Left hindlimb (tissue), 1 donor: ENCODE results near the gene PRDM16.
"Not testable (repeated sequence)": the region's sequence is repeated elsewhere in the genome, so short reads cannot be mapped to it uniquely, and the experiment has no call there.

Experiments
- DNase-seq: peaks from one replicate; pipeline ENCODE4 v3.0.0-alpha.2; 2018

Gene PRDM16

DNA sequence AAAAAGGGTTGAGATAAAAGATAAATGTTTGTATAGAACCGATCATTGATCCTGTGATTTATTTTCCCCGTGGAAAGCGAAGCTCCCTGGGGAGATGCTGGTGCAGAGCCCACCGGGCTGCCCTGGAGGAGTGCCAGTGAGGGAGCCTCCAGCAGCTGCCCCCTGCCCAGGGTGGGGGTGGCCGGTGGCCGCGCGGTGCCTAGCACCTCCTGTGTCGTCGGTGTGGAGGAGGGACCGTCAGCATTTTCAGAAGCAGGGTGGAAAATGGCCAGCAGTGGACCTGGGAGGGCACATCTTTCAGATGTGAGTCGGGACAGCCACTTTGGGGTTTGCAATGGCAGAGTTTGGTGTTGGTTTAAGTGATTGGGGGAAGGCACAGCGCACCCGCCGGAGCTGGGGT is 164.0 kb downstream of the PRDM16 start:
- no peak for DNase-seq

DNA sequence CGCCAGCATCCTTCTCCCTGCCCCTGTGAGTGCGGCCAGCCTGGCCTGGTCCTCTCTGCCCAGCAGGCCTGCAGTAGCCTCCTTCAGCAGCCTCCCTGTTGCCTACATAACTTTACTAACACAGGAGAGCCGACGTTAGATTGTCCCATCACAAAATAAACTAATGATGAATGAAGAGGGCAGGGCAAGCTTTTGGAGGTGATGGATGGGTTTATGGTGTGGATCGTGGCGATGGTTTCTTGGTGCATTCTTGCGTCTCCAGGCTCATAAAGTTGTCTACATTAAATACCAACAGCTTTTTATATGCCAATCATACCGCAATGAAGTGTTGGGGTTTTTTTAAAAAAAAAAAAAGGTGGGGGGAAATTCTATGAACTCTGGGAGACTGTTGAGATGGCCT is 164.5 kb downstream of the PRDM16 start:
- DNase-seq: no peak

DNA sequence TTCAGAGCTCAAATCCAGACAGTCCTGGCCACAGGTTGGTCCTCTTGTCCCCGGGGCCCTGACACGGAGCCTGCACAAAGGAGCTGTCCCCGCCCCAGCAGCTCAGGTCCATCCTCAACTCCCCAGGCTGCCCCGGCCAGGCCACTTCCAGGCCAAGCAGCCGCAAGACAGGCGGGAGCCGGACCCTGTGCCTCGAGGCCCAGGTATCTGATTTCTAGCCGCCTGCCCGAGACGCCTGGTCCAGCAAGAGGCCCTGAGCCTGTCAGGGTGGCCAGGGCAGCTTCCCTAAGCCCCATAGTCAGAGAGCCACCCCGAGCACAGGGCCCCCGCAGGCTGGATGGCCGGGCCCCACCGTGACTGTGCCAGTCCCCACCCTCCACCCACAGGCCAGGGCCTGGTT is 165.3 kb downstream of the PRDM16 start:
- DNase-seq: no peak

DNA sequence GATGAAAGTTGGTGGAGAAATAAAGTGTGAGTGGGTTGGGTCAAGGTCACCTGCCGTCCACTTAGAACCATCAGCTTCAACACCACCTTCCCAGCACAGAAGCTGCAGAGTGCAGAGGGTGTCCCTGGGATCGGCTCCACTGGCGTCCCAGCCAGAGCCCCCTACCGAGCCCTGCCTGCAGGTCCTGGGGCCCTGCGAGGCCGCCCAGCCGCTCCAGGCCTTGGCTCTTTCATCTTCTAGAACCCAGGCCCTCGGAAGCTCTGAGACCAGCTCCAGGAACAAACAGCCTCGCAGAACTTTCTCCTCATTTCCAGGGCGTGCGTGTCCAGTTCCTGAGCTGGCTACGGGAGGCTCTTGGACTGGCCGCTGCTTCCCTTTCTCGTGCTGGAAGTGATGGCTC is 166.0 kb downstream of the PRDM16 start:
- DNase-seq: no peak

DNA sequence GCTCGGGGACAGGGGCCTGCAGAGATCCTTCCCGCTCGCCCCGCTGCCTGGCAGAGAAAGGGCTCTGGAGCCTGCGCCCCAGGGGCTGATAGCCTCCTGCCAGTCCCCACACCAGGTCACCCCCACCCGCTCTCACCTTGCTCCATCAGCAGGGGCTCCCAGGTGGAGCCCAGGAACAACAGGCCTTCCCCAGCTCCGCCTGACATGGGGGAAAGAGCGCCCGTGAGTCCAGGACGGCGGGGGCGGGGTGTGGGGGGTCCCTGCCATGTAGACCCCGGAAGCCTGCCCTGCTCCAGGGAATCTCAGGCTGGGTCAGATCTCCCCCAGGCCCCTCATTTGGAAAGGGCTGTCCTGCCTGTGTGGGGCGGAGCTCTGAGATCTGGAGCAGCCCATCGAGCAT is 166.5 kb downstream of the PRDM16 start:
- no peak for DNase-seq

DNA sequence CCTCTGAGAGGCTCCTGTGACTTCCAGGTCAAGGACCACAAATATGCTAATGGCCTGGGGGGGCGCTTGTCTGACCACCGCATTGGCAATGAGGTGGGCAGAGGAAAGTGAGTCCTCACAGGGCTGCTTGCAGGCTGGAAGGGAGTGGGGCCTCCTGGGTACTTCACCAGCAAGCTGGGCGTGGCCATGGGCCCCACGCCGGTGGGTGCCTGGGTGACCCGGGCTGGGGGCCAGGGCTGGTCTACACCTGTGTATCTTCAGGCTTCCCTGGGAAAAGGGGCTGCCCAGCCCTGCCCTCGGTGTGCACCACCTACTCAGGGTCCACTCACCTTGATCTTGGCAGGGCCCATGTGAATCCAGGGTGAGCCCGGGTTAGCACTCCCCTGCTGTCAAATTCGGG is 167.4 kb downstream of the PRDM16 start:
- DNase-seq: no peak

DNA sequence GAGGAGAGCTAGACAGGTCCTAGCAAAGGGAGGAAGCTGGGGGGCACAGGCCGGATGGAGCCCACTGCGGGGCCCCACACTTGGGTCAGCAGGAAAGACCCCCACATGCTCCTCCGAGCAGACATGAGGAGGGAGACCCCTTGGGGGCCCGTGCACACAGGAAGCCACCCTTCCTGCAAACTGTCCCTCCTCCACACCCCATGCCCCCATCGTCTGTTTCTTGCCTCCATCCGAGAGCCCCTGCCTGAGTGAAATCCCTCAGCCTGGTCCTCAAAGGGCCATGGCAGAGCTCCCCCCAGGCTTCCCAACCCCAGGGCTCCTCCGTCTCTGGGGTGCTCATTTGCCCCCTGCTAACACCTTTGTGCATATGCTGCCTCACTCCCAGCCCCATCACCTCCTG is 168.0 kb downstream of the PRDM16 start:
- no peak for DNase-seq

DNA sequence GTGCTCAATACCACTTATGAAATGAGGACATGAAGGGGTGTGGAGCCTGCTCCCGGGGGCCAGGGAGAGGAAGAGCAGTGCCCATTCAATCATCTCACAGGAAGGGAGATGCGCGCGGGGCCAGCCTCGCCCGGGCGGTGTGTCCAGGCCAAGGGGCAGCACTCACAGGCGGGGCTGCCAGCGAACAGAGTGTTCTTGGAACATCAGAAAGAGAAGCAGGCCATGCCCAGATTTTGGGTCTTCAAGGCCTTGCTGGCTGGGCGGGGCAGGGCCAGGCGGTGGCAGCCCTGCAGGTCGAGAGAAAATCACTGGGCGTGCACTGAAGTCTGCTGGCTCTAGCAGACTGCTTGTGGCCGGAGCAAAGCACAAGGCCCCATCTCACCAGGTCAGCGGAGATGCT is 168.6 kb downstream of the PRDM16 start:
- no peak for DNase-seq

DNA sequence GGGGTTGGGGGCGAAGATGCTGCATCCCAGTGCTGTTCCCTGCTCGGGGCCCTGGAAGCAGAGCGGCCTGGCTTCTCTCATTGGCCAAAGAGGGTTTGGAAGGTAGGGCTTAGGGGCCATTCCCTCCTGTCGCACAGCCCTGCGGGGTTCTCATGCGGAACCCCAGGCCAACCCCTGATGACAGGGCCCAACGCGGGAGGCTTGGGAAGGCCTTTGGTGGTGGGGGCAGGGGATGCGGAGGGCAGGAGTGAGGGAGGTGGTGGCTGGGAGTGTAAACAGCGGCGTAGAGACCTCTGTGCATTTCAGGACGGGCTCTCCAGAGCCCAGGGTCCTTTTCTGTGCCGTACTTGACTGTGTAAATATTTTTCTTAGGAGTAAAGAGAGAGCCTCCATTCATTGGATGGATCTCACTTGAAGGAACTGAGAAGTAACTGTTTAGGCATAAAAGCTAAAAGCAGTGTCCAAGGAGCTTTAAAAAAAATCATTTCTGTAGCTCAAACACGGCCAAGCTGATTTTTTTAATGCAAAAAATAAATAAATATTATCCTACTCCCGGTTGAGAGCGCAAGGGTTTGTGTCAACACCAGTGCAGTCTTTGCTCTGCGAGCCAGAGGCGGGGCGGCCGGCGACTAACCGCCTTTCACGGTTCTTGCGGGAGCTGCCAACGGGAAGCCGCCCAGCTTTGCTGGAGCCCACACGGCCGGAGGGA is 169.1 kb downstream of the PRDM16 start:
- peak; percentile 64 for DNase-seq

DNA sequence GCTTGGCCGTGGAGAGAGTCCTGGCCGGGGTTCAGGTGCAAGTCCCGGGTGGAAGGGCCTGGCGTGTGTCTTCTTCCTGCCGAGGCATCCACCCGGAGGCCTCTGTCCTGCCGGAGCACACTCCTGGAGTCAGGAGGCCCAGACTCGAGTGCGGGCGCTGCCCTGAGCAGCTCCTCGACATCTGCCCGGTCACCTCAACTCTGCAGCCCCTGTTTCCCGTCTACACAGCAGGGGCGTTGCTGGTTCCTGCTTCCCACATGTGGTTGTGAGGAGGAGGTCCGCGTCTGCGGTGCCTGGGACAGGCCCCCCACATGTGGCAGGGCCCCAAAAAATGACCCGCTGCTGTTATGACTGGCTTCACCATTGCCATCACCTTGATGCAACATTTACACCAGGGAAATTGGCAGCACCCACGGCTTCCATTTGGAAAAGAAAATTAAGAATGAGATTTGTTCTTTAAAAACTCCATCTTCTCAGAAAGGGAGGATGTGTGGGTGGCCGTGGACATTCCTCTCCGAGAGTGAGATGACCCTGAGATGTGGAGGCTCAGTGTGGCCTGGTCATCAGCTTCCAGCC is 169.8 kb downstream of the PRDM16 start:
- DNase-seq: no peak

DNA sequence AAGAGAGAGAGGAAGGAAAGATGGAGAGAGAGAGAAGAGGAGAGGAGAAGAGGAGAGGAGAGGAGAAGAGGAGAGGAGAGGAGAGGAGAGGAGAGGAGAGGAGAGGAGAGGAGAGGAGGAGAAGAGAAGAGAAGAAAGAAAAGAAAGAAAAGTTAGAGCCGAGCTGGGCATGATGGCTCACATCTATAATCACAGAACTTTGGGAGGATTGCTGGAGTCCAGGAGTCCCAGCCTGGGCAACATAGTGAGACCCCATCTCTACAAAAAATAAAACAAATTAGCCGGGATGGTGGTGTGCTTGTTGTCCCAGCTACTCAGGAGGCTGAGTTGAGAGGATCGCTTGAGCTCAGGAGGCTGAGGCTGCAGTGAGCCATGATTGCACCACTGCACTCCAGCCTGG is 171.0 kb downstream of the PRDM16 start:
- not testable (repeated sequence) for DNase-seq

DNA sequence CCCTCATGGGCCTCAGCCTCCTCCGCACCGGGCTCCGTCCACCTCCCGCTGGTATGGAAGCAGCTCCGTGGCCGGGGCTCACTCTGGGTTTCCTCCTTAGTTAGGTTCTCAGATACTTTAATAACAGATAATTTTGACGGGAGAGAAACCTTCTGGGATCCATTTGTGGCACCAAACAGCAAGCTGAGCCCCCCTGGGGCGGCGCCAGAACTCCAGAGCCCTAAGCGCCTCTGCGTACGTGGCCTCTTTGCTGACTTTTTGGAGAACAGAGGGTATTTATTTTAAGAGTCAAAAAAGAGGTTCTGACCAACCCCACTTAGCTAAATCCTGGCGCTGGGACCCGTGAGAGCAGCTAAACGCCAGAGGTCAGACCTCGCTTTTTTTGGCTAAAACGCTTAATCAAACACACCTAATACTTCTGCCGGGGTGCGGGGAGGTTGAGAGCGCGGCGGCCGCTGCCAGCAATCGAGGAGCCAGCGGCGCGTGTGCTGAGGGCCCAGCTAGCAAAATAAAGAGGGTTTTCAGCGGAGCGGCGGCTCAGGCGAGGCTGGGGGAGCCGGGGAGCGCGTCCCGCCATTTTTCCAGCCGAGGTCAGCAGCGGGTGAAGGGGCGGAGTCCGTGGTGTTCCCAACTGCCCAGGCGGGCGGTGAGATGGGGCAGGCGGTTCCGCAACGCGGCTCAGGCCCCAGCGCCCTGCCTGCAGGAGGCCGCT is 171.7 kb downstream of the PRDM16 start:
- peak; percentile 66 for DNase-seq

DNA sequence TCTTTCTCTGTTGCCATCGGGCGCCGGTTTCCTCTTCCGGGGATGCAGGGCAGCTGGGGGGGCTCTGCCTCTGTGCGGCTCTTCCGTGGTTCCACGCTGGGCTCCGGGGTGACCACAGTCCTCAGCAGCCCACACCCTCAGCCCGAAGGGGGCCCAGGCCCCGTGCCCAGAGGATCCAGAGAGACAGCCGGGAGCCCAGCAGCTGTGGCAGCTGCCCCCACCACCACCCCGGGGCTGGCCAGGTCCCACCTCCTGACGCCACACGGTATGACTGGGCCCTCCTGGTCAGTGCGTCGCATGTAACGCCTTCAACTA is 172.2 kb downstream of the PRDM16 start:
- no peak for DNase-seq

DNA sequence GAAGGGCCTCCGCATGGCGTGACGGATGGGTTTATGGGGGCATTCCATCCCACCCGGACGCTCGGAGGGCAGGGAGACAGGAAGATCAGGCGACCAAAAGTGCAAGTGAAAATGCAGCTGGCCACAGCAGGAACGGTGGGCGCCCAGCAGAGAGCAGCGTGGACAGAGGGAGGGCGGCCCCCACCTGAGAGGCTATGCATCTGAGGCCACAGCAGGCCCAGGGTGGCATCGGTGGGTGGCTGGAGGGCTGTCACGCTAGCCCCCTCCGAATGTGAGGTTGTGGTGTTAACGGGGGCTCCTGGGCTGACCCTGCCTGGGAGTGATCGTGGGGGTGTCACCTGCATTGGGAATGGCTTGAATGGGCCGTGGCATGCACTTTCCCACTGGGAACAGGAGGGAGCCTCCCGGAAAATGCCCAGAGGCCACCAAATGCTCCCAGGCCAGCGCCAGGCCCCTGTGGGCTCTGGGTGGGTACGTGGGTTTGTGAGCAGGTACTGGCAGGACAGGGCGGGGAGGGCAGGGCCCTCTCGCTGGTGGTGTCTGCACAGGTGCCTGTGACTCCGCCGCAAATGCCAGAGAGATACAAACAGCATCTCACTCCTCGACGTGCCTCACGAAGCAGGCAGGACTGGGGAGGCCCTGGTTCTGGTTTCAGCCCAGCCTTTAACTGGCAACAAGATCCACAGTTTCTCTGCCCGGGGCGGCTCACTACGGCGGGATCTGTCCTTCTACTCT is 172.8 kb downstream of the PRDM16 start:
- no peak for DNase-seq

DNA sequence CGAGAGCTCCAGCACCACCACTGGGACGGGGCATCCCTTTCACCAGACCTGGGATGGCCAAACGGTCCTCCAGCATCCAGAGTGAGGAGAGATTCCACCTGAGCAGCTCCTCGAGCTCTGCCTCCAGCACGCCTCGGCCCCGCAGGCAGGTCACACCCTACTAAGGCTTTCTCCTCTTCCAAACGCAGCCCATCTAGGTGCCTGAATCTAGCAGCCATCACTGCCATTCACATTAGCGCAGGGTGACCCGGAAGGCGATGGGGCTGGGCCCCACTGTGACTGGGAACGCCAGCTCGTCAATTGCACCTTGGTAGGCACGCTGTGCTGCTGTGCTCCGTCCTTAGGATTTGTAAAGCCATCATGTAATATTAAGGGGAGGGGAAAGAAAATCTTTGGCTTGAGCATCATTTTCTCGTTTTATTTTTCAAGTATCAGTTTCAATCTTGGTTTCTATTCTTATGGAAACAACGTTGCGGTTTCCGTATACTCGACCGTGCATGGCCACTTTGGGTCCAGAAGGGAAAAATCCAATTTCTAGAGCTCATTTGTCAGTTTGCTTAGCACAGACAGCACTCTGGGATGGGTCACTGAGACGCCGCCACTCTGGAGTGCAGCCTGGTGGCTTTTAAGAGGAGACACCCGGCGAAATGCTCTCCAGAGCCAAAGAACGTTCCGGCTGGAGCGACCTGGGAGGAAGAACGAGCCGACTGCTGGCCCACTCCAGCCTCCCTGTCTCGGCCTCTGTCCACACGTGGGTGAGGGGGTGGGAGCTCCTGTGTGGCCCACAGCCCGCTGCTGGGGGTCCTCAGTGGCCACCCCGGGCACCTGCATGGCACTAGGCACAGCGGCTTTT is 173.6 kb downstream of the PRDM16 start:
- DNase-seq: no peak

DNA sequence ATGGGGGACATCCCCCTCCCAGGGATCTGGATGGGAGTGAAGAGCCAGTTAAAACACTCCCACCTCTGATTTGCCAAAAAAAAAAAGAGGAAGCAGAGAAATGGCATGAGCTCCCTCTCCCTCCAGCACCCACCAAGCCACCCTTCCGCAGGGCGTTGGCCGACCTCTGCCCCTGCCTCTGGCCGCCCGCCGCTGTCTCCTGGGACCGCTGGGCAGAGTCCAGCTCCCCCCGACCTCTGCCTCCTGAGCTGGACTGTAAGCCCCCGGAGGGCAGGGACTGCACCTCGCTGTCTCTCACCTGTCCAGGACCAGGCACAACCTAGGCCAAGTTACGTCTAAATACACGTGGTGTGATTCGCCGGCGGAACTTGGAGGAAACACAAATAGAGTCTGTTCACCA is 174.3 kb downstream of the PRDM16 start:
- DNase-seq: no peak

DNA sequence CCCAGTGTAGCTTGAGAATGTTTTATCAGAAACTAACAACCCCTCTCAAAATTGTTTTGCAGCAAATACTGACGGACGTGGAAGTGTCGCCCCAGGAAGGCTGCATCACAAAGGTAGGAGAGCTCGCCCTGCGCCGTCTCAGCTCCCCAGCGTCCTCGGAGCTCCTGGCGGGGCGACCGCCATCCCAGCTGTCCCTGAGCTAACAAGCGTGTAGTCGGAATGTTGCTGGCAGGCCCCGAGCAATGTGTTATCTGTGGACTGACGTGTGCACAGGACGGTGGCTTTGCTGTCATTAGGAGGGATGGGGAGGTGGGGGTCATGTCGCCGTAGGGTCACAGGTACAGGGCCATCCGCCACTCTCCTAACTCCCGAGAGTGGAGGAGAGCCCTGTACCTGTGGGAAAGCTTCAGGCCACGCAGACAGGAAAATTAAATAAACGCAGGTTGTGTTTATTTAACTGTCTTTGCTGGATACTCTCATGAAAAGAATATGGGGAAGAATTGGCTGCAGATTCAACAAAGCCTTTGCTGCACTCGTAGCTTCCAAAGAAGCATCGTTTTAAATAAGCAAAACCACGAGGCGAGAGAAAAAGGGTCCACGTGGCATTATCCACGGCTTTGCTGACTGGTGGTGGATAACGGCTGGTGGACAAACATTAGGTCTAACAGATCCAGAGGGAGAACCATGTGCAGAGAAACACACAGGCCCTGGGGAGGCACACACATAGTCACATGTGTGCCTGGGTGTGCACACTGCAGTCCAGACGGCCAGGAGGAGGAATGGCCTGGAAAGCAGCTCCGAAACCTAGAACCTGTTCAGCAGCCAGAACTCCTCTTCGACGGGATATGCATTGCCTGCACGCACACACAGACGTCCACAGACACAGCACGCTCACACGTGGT is 175.3 kb downstream of the PRDM16 start:
- no peak for DNase-seq

DNA sequence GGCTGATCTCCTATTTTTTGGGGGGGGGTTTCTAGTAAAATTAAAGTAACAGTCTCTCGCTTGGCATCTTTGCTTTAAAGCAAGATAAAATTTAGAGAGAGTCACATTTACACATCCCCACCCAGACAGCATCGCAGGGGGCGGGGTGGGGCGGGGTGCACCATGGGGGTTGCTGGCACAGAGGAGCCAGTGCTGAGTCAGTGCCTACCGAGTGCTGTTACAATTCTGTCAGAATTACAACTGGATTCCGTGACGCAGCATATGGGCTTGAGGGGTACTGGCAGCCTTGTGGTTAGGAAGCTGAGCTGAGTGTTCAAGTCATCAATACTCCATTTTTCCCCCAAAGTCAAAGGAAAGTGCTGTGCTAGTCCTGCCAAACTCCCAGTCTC is 175.9 kb downstream of the PRDM16 start:
- DNase-seq: no peak

DNA sequence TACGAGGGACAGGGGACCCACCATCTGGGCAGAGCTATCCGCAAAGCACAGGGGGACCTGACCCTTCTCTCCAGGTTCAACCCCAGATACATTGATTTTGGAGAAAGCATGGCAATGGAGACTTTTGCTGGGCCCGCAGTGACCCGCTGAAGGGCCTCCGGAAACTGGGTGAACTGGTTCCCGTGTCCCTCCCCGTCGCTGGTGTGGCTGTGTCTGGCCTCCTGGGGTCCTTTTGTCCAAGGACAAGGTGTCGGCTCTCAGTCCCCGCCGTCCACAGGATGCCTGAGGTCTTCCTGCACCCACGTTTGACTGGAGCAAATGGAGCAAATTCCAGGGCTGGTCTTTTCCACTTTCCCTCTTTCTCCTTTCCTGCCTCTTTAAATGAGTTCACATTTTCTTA is 176.3 kb downstream of the PRDM16 start:
- no peak for DNase-seq

DNA sequence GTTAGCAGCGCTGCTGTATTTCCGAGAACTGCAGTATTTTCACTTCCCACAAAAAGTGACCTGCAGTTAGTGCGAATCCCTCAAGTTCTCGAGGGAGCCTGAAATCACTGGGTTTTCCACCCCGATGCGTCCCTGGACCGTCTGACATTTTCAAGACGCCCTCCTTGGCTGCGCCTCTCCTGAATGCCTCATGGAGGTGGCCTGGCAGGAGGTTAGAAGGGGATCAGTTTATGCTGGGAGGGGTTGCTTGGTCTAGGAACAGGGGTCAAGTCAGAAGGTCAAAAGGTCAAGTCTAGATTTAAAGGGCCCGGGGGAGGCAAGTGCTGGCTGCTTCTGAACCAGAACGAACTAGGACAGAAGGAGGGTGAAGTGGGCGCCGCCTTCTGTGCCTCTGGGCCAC is 176.8 kb downstream of the PRDM16 start:
- DNase-seq: no peak

DNA sequence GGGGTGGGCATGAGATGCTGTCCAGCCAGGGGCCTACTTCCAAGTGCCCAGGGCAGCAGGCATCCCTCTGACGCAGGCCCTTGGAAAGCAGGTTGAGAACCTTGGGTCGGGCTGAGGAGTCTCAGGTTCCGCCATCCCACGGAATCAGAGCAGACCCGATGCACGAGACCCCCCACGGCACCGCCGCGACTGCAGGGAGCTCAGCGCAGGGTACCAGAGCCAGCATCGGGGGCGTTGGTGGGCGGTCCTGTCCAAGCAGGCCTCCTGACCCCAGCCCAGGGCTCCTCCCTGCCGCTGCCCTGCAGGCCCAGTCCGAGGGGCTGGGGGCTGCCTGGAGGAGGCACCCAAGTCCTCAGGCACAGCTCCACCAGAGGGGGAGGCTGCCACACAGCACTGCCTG is 177.2 kb downstream of the PRDM16 start:
- DNase-seq: no peak
